GM12872 (cell line): ENCODE data around the gene ABCG1.

Source experiments
- TF ChIP-seq, protein P1 (sequence below): IDR thresholded peaks from 3 replicates; pipeline ENCODE4 v1.5.1; 2011; ENCODE audit warnings: low read depth, mild to moderate bottlenecking, low read length, moderate library complexity; ENCODE audit not compliant: insufficient read depth

Gene ABCG1

DNA sequence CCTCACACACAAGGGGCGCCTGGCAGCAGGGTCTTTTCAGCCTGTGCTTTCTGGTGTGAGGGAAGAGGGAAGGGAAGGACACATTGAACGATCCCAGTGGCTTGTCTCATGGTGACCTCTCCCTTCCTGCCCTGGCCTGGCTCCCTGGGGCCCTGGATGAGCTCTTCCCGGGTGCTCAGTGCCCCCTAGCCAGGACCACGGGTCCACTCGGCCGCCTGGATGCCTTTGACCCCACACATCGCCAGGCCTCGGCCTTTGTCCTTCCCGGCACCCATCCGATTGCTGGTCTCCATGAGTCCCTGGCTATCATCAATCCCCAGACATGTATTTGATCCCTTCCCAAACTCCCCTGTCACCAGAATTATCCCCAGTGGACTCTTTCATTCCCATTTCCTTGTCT, 102.3 kb downstream of the ABCG1 start:
- TF ChIP-seq, protein P1, sequence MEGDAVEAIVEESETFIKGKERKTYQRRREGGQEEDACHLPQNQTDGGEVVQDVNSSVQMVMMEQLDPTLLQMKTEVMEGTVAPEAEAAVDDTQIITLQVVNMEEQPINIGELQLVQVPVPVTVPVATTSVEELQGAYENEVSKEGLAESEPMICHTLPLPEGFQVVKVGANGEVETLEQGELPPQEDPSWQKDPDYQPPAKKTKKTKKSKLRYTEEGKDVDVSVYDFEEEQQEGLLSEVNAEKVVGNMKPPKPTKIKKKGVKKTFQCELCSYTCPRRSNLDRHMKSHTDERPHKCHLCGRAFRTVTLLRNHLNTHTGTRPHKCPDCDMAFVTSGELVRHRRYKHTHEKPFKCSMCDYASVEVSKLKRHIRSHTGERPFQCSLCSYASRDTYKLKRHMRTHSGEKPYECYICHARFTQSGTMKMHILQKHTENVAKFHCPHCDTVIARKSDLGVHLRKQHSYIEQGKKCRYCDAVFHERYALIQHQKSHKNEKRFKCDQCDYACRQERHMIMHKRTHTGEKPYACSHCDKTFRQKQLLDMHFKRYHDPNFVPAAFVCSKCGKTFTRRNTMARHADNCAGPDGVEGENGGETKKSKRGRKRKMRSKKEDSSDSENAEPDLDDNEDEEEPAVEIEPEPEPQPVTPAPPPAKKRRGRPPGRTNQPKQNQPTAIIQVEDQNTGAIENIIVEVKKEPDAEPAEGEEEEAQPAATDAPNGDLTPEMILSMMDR = no peak

DNA sequence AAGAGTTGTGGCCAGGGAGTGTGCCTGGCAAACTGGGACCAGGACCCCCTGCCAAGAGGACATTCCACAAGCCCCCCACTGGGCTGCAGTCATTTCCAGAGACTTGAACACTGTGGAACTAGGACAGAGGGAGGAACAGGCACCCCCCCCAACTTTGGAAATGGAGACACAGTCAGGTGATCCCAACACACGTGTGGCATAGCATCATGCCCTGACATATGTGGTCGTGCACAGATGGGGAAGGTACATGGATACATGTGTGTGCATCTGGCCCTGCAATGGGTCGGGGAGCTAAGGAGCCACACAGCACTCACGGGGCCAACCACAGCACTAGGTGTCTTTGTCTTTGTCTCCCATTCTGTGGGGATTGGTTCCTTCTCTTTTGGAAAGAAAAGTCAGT, 102.9 kb downstream of the ABCG1 start:
- TF ChIP-seq, protein P1 = no peak

DNA sequence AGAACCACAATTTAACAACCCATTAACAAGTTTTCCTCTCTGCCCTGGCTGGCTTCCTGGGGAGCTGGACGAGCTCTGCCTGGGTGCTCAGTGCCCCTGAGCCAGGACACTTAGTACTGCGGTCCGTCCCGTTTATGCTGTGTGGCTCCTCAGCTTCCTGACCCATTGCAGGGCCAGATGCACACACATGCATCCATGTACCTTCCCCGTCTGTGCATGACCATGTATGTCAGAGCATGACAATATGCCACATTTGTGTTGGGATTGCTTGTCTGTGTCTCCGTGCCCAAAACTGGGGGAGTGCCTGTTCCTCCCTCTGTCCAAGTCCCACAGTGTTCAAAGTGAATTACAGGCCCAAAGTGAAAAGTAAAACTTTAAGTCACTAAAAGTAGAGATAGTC, 106.0 kb downstream of the ABCG1 start:
- TF ChIP-seq, protein P1 = no peak

DNA sequence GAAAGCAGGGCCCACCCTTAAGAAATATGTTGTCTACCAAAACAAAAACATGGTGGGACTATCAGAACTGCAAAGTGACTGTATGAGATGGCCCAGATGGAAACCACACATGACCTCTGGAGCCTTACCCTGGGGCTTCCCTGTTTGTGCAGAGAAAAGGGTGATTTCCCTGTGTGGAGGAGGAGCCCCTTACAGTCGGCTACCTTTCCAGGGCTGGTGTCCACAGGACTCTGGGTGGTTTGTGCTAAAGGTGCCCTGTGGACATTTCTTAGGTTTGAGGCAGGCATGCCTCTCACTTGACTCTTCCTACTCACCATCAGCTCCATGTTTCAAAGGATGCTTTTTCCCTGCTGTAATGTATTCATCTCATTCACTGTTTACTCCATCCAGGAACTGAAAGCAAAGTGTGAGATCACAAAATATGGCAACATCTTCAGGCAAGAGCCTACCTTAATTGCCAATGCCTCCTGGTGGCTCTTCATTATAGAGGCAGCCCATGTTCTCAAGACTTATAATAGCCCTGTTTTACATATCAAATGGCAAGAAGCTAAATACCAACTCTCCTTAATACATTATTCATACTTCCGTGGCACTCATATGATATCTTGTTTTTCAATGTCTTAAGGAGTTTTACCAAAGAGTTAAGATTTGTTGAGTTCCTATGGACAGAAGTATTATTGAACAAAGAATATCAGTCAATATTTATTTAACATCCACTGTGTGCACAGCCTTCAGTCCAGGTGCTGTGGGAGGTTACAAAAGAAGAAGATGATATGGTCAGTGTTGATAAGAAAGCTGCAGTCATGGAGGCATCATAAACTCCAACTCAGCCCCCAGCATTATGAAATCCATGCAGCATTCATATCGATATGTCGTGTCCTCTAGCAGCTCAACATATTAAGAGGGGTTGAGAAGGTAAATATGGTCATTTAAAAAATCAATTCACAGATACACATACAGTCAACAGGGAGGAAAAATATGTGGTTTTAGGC, 111.7 kb downstream of the ABCG1 start:
- TF ChIP-seq, protein P1 = no peak

DNA sequence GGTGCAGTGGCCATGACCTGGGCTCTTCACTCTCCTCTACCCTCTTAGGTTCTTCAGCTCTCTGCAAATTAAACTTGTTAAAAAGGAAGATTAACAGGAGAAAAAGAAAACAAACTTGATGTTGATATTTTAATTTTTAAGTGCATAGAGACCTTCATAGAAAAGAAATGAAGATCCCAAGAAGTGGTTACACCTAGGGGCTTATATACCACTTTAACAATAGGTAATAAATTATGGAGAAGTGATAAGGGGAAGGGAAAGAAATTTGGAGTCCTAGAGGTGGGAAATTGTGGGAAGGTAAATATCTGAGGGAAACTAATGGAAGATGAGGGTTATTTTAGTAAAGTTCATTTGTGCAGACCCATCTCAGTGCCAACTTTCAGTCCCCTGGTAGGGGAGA, 112.7 kb downstream of the ABCG1 start:
- TF ChIP-seq, protein P1 = no peak

DNA sequence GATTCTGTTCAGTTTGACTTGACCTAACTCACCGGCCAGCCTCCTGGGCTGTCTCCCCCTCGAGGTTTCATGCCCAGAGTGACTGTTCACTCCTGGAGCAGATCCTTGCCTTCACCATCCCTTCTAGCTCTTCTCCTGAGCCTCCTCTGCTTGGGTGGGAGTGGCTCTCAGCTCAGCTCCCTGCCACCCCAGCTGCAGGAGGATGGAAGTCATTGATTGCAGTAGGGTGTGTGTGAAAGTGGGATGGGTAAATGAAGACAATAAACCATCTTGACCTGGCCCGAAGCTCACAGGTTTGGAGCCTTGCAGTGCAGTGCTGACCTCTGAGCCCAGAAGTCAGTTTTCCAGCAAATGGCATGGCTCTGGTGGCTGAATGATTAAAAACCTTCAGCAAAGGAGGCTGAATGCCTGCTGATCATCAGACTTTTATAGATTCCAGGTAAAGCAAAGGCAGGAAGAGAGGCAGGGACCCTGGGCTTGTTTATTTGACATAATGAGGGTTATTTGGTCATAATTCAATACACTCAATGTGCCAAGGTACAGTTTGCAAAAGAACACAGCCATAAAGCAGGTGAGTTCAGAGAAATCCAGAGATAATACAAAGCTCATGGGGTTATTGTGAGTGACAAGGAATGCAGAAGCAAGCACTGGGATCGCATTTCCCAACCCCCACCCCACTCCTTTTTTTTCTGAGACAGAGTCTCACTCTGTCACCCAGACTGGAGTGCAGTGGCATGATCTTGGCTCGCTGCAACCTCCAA, 113.8 kb downstream of the ABCG1 start:
- TF ChIP-seq, protein P1 = no peak

DNA sequence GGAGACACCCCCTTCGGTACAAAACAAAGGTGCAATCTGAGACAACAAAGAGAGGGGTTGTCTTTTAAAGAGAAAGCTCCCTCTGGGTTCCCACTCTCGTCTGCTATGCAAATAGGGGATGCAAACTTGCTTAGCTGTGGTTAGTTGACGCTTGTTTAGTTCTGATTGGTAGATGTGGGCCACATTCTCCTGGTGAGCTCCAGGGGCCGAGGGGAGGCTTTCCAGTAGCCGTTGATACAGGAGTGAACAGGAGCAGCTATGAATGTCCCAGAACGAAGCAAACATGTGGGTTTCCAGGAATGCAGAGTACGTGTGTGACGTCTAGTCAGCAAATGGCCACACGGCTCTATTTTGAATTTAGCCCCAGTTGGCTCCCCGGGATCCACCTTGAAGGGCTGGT, 117.1 kb downstream of the ABCG1 start:
- TF ChIP-seq, protein P1 = no peak
